Heart left ventricle (tissue), 13 donors: ENCODE data around the gene TTPAL.

Experiments
- CTCF ChIP-seq, 12 donors: fragments of 200-600 bp; sonication (generic) in 4 of 12; IDR thresholded peaks; one replicate each; pipeline versions ENCODE4 v1.5.0 to v1.8.0; 2018 to 2022; ENCODE audit warnings: antibody characterized with exemption in 12 of 12, mild to moderate bottlenecking in 5 of 12
- POLR2A ChIP-seq, 2 donors: fragments of 450-650 bp; IDR thresholded peaks; one replicate each; pipeline ENCODE4 v1.6.1; 2017; ENCODE audit warnings: antibody characterized with exemption in 2 of 2, mild to moderate bottlenecking in 2 of 2, moderate library complexity in 2 of 2
- donor health status: ischemic (EF 13 %, LVEDD 7.1; RV severe dilation, severe dysfunction).
- donor health status: DM: no; HTN: yes; CAD: no.
- donor health status: DM: no; HTN: no; CAD: no.
- donor health status: ischemic (EF 25% LVEDD 6.9; RV normal size, moderate dysfunction).
- donor health status: ischemic (EF 25% LVEDD 5.7; RV mildly dilated, moderate dysfunction).
- donor health status: ischemic (EF 35%, LVEDD 5.7; RV mildly dilated, moderate dysfunction).
- donor health status: nonischemic (EF 11% LVEDD 7.7; RV severe dilation, severe dysfunction).
- donor health status: DM: yes; HTN: yes; CAD: no.
- donor health status: PGD.
- donor health status: ischemic (EF 29% LVEDD 5.4; RV normal size, mild dysfunction).
- donor health status: nonischemic (EF 23%, LVEDD 6.1; RV moderate dilation, normal function).

- no peak for TF ChIP-seq POLR2A (IDR thresholded peaks at IDR 0.05)
- no peak for TF ChIP-seq CTCF (IDR thresholded peaks at IDR 0.05)
Measured at GRCh38 chr20:44439318-44439717, 36.4 kb upstream of the TTPAL start.
